HepG2 (cell line): ENCODE measurements around the gene MAGEB17. TPM values are rescaled to one million over a fixed set of nuclear protein-coding genes. Genes with fewer than 3 reads are reported as not detected.

Experiments used
- ATAC-seq: fragments of 200-7000 bp; cut with Tn5 transposase; 3 replicates; pipeline ENCODE4 v1.9.1; 2020; ENCODE audit warnings: mild to moderate bottlenecking, moderate library complexity
- BruUV-seq: library from RNA; stranded (reverse); fragments of 400-500 nt; replicated peaks from 2 replicates; lab custom pipeline; 2021; lab: Mats Ljungman, UMichigan
- CTCF ChIA-PET: fragments of 300-600 bp; formaldehyde crosslinking; extraction: SDS; loops from one replicate; lab custom pipeline; 2021; ENCODE audit warnings: low total read pairs, inconsistent platforms, low intra/inter-chr PET ratio; lab: Yijun Ruan, JAX
- POLR2A ChIA-PET: fragments of 350-600 bp; sonication (Branson Sonifier 250); formaldehyde crosslinking; loops from one replicate; lab custom pipeline; 2020; ENCODE audit warnings: antibody characterized with exemption, inconsistent platforms; lab: Yijun Ruan, JAX
- DNase-seq: peaks from one replicate; pipeline ENCODE4 v3.0.0-alpha.2; 2015; ENCODE audit warnings: low spot score
- FAIRE-seq: peaks from 3 replicates; lab custom pipeline; 2011; peaks lifted over from hg19 to GRCh38; lab: Jason Lieb, UNC
- H2AFZ ChIP-seq: one replicate; pipeline ENCODE4 v1.6.1; 2011; ENCODE audit warnings: low read length, inconsistent platforms
- H3K27ac ChIP-seq: fragments of 300-600 bp; 3 replicates; pipeline ENCODE4 v1.8.0; 2011; ENCODE audit warnings: mixed run types, mild to moderate bottlenecking, mixed read lengths, low read length, inconsistent platforms; ENCODE audit not compliant: insufficient read depth; ENCODE audit errors: extremely low read length
- H3K27me3 ChIP-seq, 2 experiments: fragments of 200-600 bp in 1 of 2; 2 replicates in 1 of 2; 3 replicates in 1 of 2; pipeline versions ENCODE4 v1.6.0 to v1.8.0; 2011; ENCODE audit warnings: low read length in 2 of 2, mild to moderate bottlenecking in 2 of 2, moderate library complexity in 2 of 2, inconsistent platforms in 1 of 2; ENCODE audit not compliant: insufficient read depth in 2 of 2, control insufficient read depth in 1 of 2
- H3K36me3 ChIP-seq, 2 experiments: fragments of 200-600 bp in 1 of 2; replicated peaks in 1 of 2; 2 replicates in 1 of 2; 3 replicates in 1 of 2; pipeline versions ENCODE4 v1.5.1 to v1.8.0; 2011; ENCODE audit warnings: low read length in 2 of 2, inconsistent platforms in 1 of 2; ENCODE audit not compliant: insufficient read depth in 2 of 2, control insufficient read depth in 1 of 2
- H3K4me1 ChIP-seq: 2 replicates; pipeline ENCODE4 v1.5.1; 2012; ENCODE audit warnings: low read length, inconsistent platforms; ENCODE audit not compliant: insufficient read depth
- H3K4me2 ChIP-seq: 2 replicates; pipeline ENCODE4 v1.6.0; 2011; ENCODE audit warnings: low read depth, low read length, inconsistent platforms
- H3K4me3 ChIP-seq, 3 experiments: fragments of 200-600 bp in 1 of 3; sonication (generic), shearing (Covaris generic) in 1 of 3; replicated peaks in 1 of 3; 2 replicates each; pipeline ENCODE4 v1.5.1; 2011 to 2016; ENCODE audit warnings: low read length in 3 of 3, inconsistent platforms in 2 of 3, low read depth in 2 of 3, mild to moderate bottlenecking in 2 of 3, control low read depth in 1 of 3, mixed read lengths in 1 of 3; ENCODE audit not compliant: insufficient read depth in 1 of 3
- H3K79me2 ChIP-seq: one replicate; pipeline ENCODE4 v1.6.1; 2011; ENCODE audit warnings: low read length, inconsistent platforms; ENCODE audit not compliant: insufficient read depth
- H3K9ac ChIP-seq: 2 replicates; pipeline ENCODE4 v1.6.0; 2011; ENCODE audit warnings: mild to moderate bottlenecking, low read depth, low read length, inconsistent platforms; ENCODE audit not compliant: insufficient read depth
- H3K9me3 ChIP-seq: 2 replicates; pipeline ENCODE4 v1.5.1; 2012; ENCODE audit warnings: mild to moderate bottlenecking, low read length
- H4K20me1 ChIP-seq: 2 replicates; pipeline ENCODE4 v1.6.0; 2011; ENCODE audit warnings: inconsistent platforms, mild to moderate bottlenecking, low read length, moderate library complexity; ENCODE audit not compliant: insufficient read depth
- ARID4A ChIP-seq: sonication (generic); formaldehyde crosslinking; IDR thresholded peaks from 2 replicates; pipeline ENCODE4 v1.5.0; 2020; ENCODE audit warnings: mild to moderate bottlenecking, missing genetic modification reagents, borderline replicate concordance
- FIP1L1 ChIP-seq: fragments of 200-400 bp; formaldehyde crosslinking; IDR thresholded peaks from 2 replicates; pipeline ENCODE4 v1.6.1; 2018; ENCODE audit warnings: low read depth, mild to moderate bottlenecking, low read length, moderate library complexity, borderline replicate concordance; ENCODE audit not compliant: insufficient read depth
- FOXM1 ChIP-seq: sonication (generic); formaldehyde crosslinking; IDR thresholded peaks from 2 replicates; pipeline ENCODE4 v1.5.0; 2020; ENCODE audit warnings: missing genetic modification reagents
- GLI4 ChIP-seq: sonication (generic); formaldehyde crosslinking; IDR thresholded peaks from 2 replicates; pipeline ENCODE4 v1.5.1; 2020; ENCODE audit warnings: missing genetic modification reagents, mild to moderate bottlenecking, moderate library complexity, borderline replicate concordance
- LBX2 ChIP-seq: sonication (generic); formaldehyde crosslinking; IDR thresholded peaks from 2 replicates; pipeline ENCODE4 v1.5.0; 2020; ENCODE audit warnings: missing genetic modification reagents, mild to moderate bottlenecking, borderline replicate concordance
- NFYC ChIP-seq: IDR thresholded peaks from 2 replicates; pipeline ENCODE4 v1.6.1; 2016; ENCODE audit warnings: missing genetic modification reagents, missing compliant biosample characterization
- ZBTB4 ChIP-seq: sonication (generic); formaldehyde crosslinking; IDR thresholded peaks from 2 replicates; pipeline ENCODE4 v1.4.0; 2020; ENCODE audit warnings: missing genetic modification reagents, mild to moderate bottlenecking, borderline replicate concordance
- ZFP36 ChIP-seq: fragments of 150-350 bp; IDR thresholded peaks from 2 replicates; pipeline ENCODE4 v1.6.1; 2018; ENCODE audit warnings: borderline replicate concordance, low read length, low read depth; ENCODE audit not compliant: partially characterized antibody
- ZKSCAN1 ChIP-seq: fragments of 150-350 bp; IDR thresholded peaks from 2 replicates; pipeline ENCODE4 v1.6.1; 2014; ENCODE audit warnings: low read length
- ZNF12 ChIP-seq: sonication (generic); formaldehyde crosslinking; IDR thresholded peaks from 2 replicates; pipeline ENCODE4 v1.5.0; 2020; ENCODE audit warnings: missing genetic modification reagents
- ZNF264 ChIP-seq: sonication (generic); formaldehyde crosslinking; IDR thresholded peaks from 2 replicates; pipeline ENCODE4 v1.4.0; 2020; ENCODE audit warnings: missing genetic modification reagents
- ZNF570 ChIP-seq: sonication (generic); formaldehyde crosslinking; IDR thresholded peaks from 2 replicates; pipeline ENCODE4 v1.4.0; 2020; ENCODE audit warnings: mild to moderate bottlenecking, missing genetic modification reagents, borderline replicate concordance
- ZNF749 ChIP-seq: sonication (generic); formaldehyde crosslinking; IDR thresholded peaks from 2 replicates; pipeline ENCODE4 v1.8.0; 2022; ENCODE audit warnings: mild to moderate bottlenecking, missing genetic modification reagents, moderate library complexity, borderline replicate concordance
- ZNF839 ChIP-seq: sonication (generic); formaldehyde crosslinking; IDR thresholded peaks from 2 replicates; pipeline ENCODE4 v1.4.0; 2020; ENCODE audit warnings: missing genetic modification reagents, mild to moderate bottlenecking, borderline replicate concordance
- ZNF850 ChIP-seq: sonication (generic); formaldehyde crosslinking; conservative IDR thresholded peaks from 2 replicates; pipeline ENCODE4 v1.9.0; 2021; ENCODE audit warnings: mild to moderate bottlenecking, missing genetic modification reagents
- ZSCAN21 ChIP-seq: sonication (generic); formaldehyde crosslinking; IDR thresholded peaks from 2 replicates; pipeline ENCODE4 v1.8.0; 2022; ENCODE audit warnings: mild to moderate bottlenecking, missing genetic modification reagents, moderate library complexity, borderline replicate concordance
- WGBS: methylation state at CpG from one replicate; pipeline ENCODE4 v1.1.6; 2017; ENCODE audit warnings: low lambda C conversion rate; 5-methylcytosine and 5-hydroxymethylcytosine counted together
- in situ Hi-C: cut with HindIII; loops from 2 replicates; pipeline ENCODE4 v1.10.0; 2017; ENCODE audit warnings: low pct_unique_long_range_greater_than_20kb; ENCODE audit not compliant: extremely low pct_ligation_motif_present
- intact Hi-C: fragments of 100-400 bp; cut with micrococcal nuclease; formaldehyde crosslinking; loops from one replicate; pipeline ENCODE4 v1.10.0; 2022; ENCODE audit not compliant: unreplicated experiment
- polyA plus RNA-seq, 8 experiments: library from polyadenylated mRNA; depleted of rRNA in 3 of 8; stranded (reverse) in 7 of 8; unstranded in 1 of 8; fragments of >200 nt; fragmentation: Illumina TruSeq in 4 of 8; extraction: Trizol in 4 of 8; gene quantifications; 2 replicates each; pipeline versions ENCODE4 v1.2.1 to v1.2.3, GENCODE V29; 2011 to 2016; ENCODE audit warnings: low read depth in 4 of 8, missing spikeins in 1 of 8, mixed read lengths in 1 of 8; ENCODE audit not compliant: insufficient read depth in 1 of 8
- total RNA-seq, 5 experiments: library from RNA; depleted of rRNA; stranded (reverse); fragments of >200 nt; fragmentation: Illumina TruSeq; extraction: Trizol; gene quantifications; 2 replicates each; pipeline ENCODE4 v1.2.3, GENCODE V29; 2016; ENCODE audit warnings: low read depth in 1 of 5

MAGEB17 gene
- total and polyA plus RNA-seq, 2 of the 13 experiments (the other 11 are each of a cell fraction or from before 2014, with no cell fraction given), result not detected

DNA sequence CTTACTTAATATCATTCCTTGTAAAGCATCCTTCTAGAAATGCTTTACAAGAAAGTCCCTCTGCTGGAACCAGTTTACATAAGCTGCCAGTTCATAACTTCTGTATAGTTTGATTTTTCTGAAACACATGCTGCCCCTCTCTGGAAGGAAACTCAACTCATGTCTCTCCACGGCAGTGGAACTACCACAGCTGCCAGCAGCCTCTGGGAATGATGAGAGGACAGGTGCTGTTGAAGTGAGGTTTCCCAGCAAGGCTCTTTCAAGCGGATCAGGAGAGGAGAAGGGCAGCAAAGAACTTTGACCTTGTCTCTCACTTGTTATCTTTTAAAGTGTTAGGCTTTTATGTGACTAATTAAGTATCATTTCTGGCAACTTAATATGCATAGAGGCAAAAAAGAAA, 36.6 kb upstream of the MAGEB17 start:
- in situ Hi-C loops (no loop called here), intact Hi-C loops (no loop called here)
- no peak overlapping the region for H2AFZ ChIP-seq
- FAIRE-seq, result no peak
- H3K9ac ChIP-seq, result no peak overlapping the region
- no peak overlapping the region for H3K4me3 ChIP-seq
- no peak for DNase-seq
- BruUV-seq, result no TSS peak
- H3K9me3 ChIP-seq, result no peaks in the 10 kb centered on the region
- H3K4me1 ChIP-seq, result no peaks in the 10 kb centered on the region
- H3K27me3 ChIP-seq, result no peaks in the 10 kb centered on the region
- ChIA-PET CTCF (no interaction called here), POLR2A (no interaction called here)
- no peaks in the 10 kb centered on the region for H3K36me3 ChIP-seq
- no peaks in the 10 kb centered on the region for H4K20me1 ChIP-seq
- WGBS, result 0% methylated on average over 2 of the region's 2 CpGs
- H3K27ac ChIP-seq, result no peak overlapping the region
- no peak for ATAC-seq
- TF ChIP-seq ZNF12 (CRISPR knock-in tag) (no peak), ZNF264 (no peak), GLI4 (CRISPR knock-in tag) (no peak), ARID4A (no peak), ZSCAN21 (CRISPR knock-in tag) (no peak), ZFP36 (no peak), ZNF850 (CRISPR knock-in tag) (no peak), ZNF570 (CRISPR knock-in tag) (no peak), FIP1L1 (no peak), LBX2 (CRISPR knock-in tag) (no peak), ZKSCAN1 (no peak), ZNF749 (CRISPR knock-in tag) (no peak), ZNF839 (CRISPR knock-in tag) (no peak), ZBTB4 (CRISPR knock-in tag) (no peak), NFYC (no peak), FOXM1 (no peak)
- H3K4me2 ChIP-seq, result no peak overlapping the region
- no peaks in the 10 kb centered on the region for H3K79me2 ChIP-seq
